ENCODE results near the gene DYNLT1. TPM values are rescaled to one million over a fixed set of nuclear protein-coding genes. Genes with fewer than 3 reads are reported as not detected.

DYNLT1 gene
- total and polyA plus RNA-seq, 2 of the 4 experiments (the other 2 are of a cell fraction): 235 to 349 TPM

- CTCF ChIA-PET: interaction anchor here (0.6 kb wide), 1 partner anchor 13 kb away, joined by 3 read pairs; no protein-coding TSS in a partner anchor
- dilution Hi-C loops (cut with HindIII; ENCODE audit: low sequenced_read_pairs, unreplicated experiment): no loop called here
- in situ Hi-C loops (cut with MboI; ENCODE audit: low sequenced_read_pairs): no loop called here
Observed at GRCh38 chr6:158606935-158607334, 37.6 kb downstream of the DYNLT1 start.

More at GRCh38 chr6:158606935-158607334, 37.6 kb downstream of the DYNLT1 start:
- no peak overlapping the region for H3K18ac ChIP-seq (ENCODE audit: low read depth, low read length)
- no peaks in the 10 kb centered on the region for H3K27me3 ChIP-seq (ENCODE audit: control insufficient read depth, insufficient read depth, low read length)
- intact Hi-C loops (cut with micrococcal nuclease): no loop called here
- H4K20me1 ChIP-seq (ENCODE audit: insufficient read depth, low read length): 0 out of 2 replicates have a peak, but pooled peaks cover 5% of the 10 kb centered on the region
- peaks cover 45% of the 10 kb centered on the region for H3K36me3 ChIP-seq (ENCODE audit: control insufficient read depth, insufficient read depth, low read length)
- H3K4me2 ChIP-seq (ENCODE audit: low read depth, low read length): no peak overlapping the region
- H3K23ac ChIP-seq (ENCODE audit: low read depth, low read length): no peak overlapping the region
- H3K9me1 ChIP-seq (ENCODE audit: insufficient read depth, low read length): no peaks in the 10 kb centered on the region; the same call in none of the 2 replicates
- H2AFZ ChIP-seq (replicated peaks; ENCODE audit: low read length, poor library complexity): no peak overlapping the region
- H3K9ac ChIP-seq (ENCODE audit: low read depth, low read length): no peak overlapping the region
- no peak overlapping the region for H2BK20ac ChIP-seq (ENCODE audit: low read depth, low read length)
- BruUV-seq (replicated peaks): no TSS peak
- no peak overlapping the region for H4K5ac ChIP-seq (ENCODE audit: low read depth, low read length)
- 100% methylated on average over 1 of the region's 7 CpGs; no CpG with 5 or more reads in 1 of the 2 experiments for WGBS, 2 experiments (ENCODE audit: extremely low coverage in 2 of 2, insufficient read length in 1 of 2)
- H2BK15ac ChIP-seq (ENCODE audit: low read depth, low read length): no peak overlapping the region
- no peak overlapping the region for H3K27ac ChIP-seq (ENCODE audit: insufficient read depth, low read length)
- no peak overlapping the region for H2AK5ac ChIP-seq (ENCODE audit: low read depth, low read length)
- H4K8ac ChIP-seq (ENCODE audit: low read depth in 2 of 2, low read length in 2 of 2): no peak overlapping the region
- POLR2A ChIA-PET (ENCODE audit: unreplicated experiment): no interaction called here
- no peak overlapping the region for H3K4ac ChIP-seq (ENCODE audit: low read depth, low read length)
- ATAC-seq (ENCODE audit: low read depth) (no peak), DNase-seq (no peak)
- H3K79me1 ChIP-seq (ENCODE audit: low read depth in 1 of 2, low read length in 2 of 2): peaks cover 17 to 40% of the 10 kb centered on the region in 2 experiments; a peak in 3 of 4 replicates
- H3K56ac ChIP-seq (ENCODE audit: extremely low read depth, insufficient read depth, low read length): no peak overlapping the region
- peak overlapping the region; percentile 34 for H2AK9ac ChIP-seq (replicated peaks; ENCODE audit: low read depth, low read length, poor library complexity)
- H4K91ac ChIP-seq (ENCODE audit: insufficient read depth, low read depth, low read length): no peak overlapping the region
- no peak overlapping the region for H3K4me3 ChIP-seq (ENCODE audit: insufficient read depth, low read depth, low read length)
- no peaks in the 10 kb centered on the region for H3K9me3 ChIP-seq (ENCODE audit: control insufficient read depth, insufficient read depth, low read length)
- no peak overlapping the region for H2BK120ac ChIP-seq (ENCODE audit: low read depth, low read length)
- no peak overlapping the region for H2BK5ac ChIP-seq (ENCODE audit: low read depth, low read length, poor library complexity, severe bottlenecking)
- TF ChIP-seq FOS (IDR thresholded peaks at IDR 0.05; ENCODE audit: low read depth, low read length) (no peak), MAZ (IDR thresholded peaks at IDR 0.05; ENCODE audit: borderline replicate concordance, low read depth, low read length) (no peak), CEBPB (IDR thresholded peaks at IDR 0.05; ENCODE audit: low read depth, low read length) (no peak), BHLHE40 (IDR thresholded peaks at IDR 0.05; ENCODE audit: low read depth, low read length) (no peak), MAFK (IDR thresholded peaks at IDR 0.05; ENCODE audit: low read depth, low read length) (no peak), USF2 (IDR thresholded peaks at IDR 0.05; ENCODE audit: low read depth, low read length) (no peak), ELK1 (IDR thresholded peaks at IDR 0.05; ENCODE audit: borderline replicate concordance, low read depth, low read length) (no peak), SMC3 (IDR thresholded peaks at IDR 0.05; ENCODE audit: low read depth, low read length) (no peak), RCOR1 (IDR thresholded peaks at IDR 0.05; ENCODE audit: insufficient replicate concordance, low read length) (no peak), NFE2L2 (IDR thresholded peaks at IDR 0.05; ENCODE audit: low read depth, low read length) (no peak), POLR2A (IDR thresholded peaks at IDR 0.05; ENCODE audit: low read depth, low read length) (no peak), MXI1 (IDR thresholded peaks at IDR 0.05; ENCODE audit: borderline replicate concordance, low read depth, low read length) (no peak)
- TF ChIP-seq, protein P1, sequence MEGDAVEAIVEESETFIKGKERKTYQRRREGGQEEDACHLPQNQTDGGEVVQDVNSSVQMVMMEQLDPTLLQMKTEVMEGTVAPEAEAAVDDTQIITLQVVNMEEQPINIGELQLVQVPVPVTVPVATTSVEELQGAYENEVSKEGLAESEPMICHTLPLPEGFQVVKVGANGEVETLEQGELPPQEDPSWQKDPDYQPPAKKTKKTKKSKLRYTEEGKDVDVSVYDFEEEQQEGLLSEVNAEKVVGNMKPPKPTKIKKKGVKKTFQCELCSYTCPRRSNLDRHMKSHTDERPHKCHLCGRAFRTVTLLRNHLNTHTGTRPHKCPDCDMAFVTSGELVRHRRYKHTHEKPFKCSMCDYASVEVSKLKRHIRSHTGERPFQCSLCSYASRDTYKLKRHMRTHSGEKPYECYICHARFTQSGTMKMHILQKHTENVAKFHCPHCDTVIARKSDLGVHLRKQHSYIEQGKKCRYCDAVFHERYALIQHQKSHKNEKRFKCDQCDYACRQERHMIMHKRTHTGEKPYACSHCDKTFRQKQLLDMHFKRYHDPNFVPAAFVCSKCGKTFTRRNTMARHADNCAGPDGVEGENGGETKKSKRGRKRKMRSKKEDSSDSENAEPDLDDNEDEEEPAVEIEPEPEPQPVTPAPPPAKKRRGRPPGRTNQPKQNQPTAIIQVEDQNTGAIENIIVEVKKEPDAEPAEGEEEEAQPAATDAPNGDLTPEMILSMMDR (conservative IDR thresholded peaks at IDR 0.05; ENCODE audit: low read depth, low read length): no peak
- no peaks in the 10 kb centered on the region for H3K4me1 ChIP-seq (ENCODE audit: control insufficient read depth, insufficient read depth, low read length)
- no peak overlapping the region for H3K14ac ChIP-seq (replicated peaks; ENCODE audit: low read depth, low read length)

Data from IMR-90 (cell line).